Thyroid gland (tissue), 4 donors: ENCODE results near the gene TMEM223. TPM values are rescaled to one million over a fixed set of nuclear protein-coding genes. Genes with fewer than 3 reads are reported as not detected.

Source experiments
- DNase-seq, 2 donors: peaks; one replicate each; pipeline ENCODE4 v3.0.0-alpha.2; 2019
- H3K27ac ChIP-seq, 3 donors: fragments of 200-600 bp; sonication (generic); 1 replicate in 2 of 3; 2 replicates in 1 of 3; pipeline ENCODE4 v1.5.1; 2016 to 2019; ENCODE audit warnings: mild to moderate bottlenecking in 1 of 3, moderate library complexity in 1 of 3
- H3K27me3 ChIP-seq: fragments of 200-600 bp; sonication (generic); one replicate; pipeline ENCODE4 v1.5.1; 2019
- H3K36me3 ChIP-seq, 2 donors: fragments of 200-600 bp; sonication (generic); one replicate each; pipeline ENCODE4 v1.5.1; 2016 to 2019
- H3K4me1 ChIP-seq, 2 donors: fragments of 200-600 bp; sonication (generic); one replicate each; pipeline ENCODE4 v1.5.1; 2017 to 2019
- H3K4me3 ChIP-seq, 3 donors: fragments of 200-600 bp; sonication (generic); replicated peaks in 1 of 3; 1 replicate in 2 of 3; 2 replicates in 1 of 3; pipeline ENCODE4 v1.5.1; 2016; ENCODE audit warnings: mild to moderate bottlenecking in 1 of 3
- H3K9me3 ChIP-seq: fragments of 200-600 bp; sonication (generic); one replicate; pipeline ENCODE4 v1.5.1; 2017
- POLR2A ChIP-seq, 2 donors: fragments of 450-650 bp; IDR thresholded peaks; one replicate each; pipeline ENCODE4 v1.6.1; 2017; ENCODE audit warnings: antibody characterized with exemption in 2 of 2, mild to moderate bottlenecking in 2 of 2, moderate library complexity in 1 of 2
- WGBS, 2 donors: methylation state at CpG; one replicate each; pipeline ENCODE4 v1.1.5; 2017; 5-methylcytosine and 5-hydroxymethylcytosine counted together
- intact Hi-C: fragments of 100-400 bp; cut with DNase I; formaldehyde crosslinking; loops from one replicate; pipeline ENCODE4 v1.15.1; 2023
- total RNA-seq, 4 donors: library from RNA; depleted of rRNA; stranded (reverse); fragments of >200 nt; gene quantifications; one replicate each; pipeline ENCODE4 v1.2.3, GENCODE V29; 2016
- TF ChIP-seq, protein P1 (sequence below), 6 experiments: fragments of 200-600 bp in 3 of 6; fragments of 450-650 bp in 3 of 6; sonication (generic) in 3 of 6; IDR thresholded peaks; one replicate each; pipeline ENCODE4 v1.5.1; 2016 to 2019; ENCODE audit warnings: antibody characterized with exemption in 6 of 6, mild to moderate bottlenecking in 2 of 6, inconsistent platforms in 1 of 6, moderate library complexity in 1 of 6

TMEM223 gene
- total RNA-seq, 4 donors from 2014 or later = 9.1 to 46.5 (median 29.7) TPM

GRCh38 chr11:62805961-62806441 lies 14.2 kb upstream of the TMEM223 start:
- H3K27me3 ChIP-seq = no peaks in the 10 kb centered on the region
- H3K4me3 ChIP-seq = peak overlapping the region; percentile 53 to 90 (median 63)
- H3K36me3 ChIP-seq = peaks cover 25 to 30% of the 10 kb centered on the region in 2 donors
- peak overlapping the region; percentile 51 to 86 (median 81) for H3K27ac ChIP-seq
- H3K9me3 ChIP-seq = no peaks in the 10 kb centered on the region
- no peak for TF ChIP-seq POLR2A (IDR thresholded peaks at IDR 0.05)
- TF ChIP-seq, protein P1, sequence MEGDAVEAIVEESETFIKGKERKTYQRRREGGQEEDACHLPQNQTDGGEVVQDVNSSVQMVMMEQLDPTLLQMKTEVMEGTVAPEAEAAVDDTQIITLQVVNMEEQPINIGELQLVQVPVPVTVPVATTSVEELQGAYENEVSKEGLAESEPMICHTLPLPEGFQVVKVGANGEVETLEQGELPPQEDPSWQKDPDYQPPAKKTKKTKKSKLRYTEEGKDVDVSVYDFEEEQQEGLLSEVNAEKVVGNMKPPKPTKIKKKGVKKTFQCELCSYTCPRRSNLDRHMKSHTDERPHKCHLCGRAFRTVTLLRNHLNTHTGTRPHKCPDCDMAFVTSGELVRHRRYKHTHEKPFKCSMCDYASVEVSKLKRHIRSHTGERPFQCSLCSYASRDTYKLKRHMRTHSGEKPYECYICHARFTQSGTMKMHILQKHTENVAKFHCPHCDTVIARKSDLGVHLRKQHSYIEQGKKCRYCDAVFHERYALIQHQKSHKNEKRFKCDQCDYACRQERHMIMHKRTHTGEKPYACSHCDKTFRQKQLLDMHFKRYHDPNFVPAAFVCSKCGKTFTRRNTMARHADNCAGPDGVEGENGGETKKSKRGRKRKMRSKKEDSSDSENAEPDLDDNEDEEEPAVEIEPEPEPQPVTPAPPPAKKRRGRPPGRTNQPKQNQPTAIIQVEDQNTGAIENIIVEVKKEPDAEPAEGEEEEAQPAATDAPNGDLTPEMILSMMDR (IDR thresholded peaks at IDR 0.05) = no peak
- intact Hi-C loops = no loop called here
- WGBS, 2 donors = 21 to 29% methylated on average over 12 of the region's 12 CpGs
- peak in 1 of 2 donors; percentile 7 for DNase-seq
- H3K4me1 ChIP-seq = peaks cover 15 to 18% of the 10 kb centered on the region in 2 donors

GRCh38 chr11:62805076-62805892 lies 13.5 kb upstream of the TMEM223 start, which contains the start of gene NXF1:
Gene NXF1, minus strand, starts transcription at chr11:62805440. Its CDS starts 84 bp downstream, at chr11:62805356.
- no peaks in the 10 kb centered on the region for H3K9me3 ChIP-seq
- intact Hi-C loops = no loop called here

GRCh38 chr11:62804310-62805075 lies 12.7 kb upstream of the TMEM223 start:
- Histone ChIP-seq H3K27ac (peak overlapping the region; percentile 69 to 86 (median 83)), H3K9me3 (no peaks in the 10 kb centered on the region), H3K4me3 (peak overlapping the region; percentile 61 to 99 (median 90)), H3K27me3 (no peaks in the 10 kb centered on the region), H3K36me3 (peaks cover 40 to 45% of the 10 kb centered on the region in 2 donors), H3K4me1 (peaks cover 15 to 18% of the 10 kb centered on the region in 2 donors)
- no peak for TF ChIP-seq POLR2A (IDR thresholded peaks at IDR 0.05)
- TF ChIP-seq, protein P1 (IDR thresholded peaks at IDR 0.05) = no peak
- peak; percentile 29 to 35 for DNase-seq
- intact Hi-C loops = no loop called here
- WGBS, 2 donors = 3 to 4% methylated on average over 14 of the region's 14 CpGs

More at GRCh38 chr11:62805076-62805892, 13.5 kb upstream of the TMEM223 start, which contains the start of gene NXF1:
- peaks cover 32 to 37% of the 10 kb centered on the region in 2 donors for H3K36me3 ChIP-seq
- H3K27me3 ChIP-seq = no peaks in the 10 kb centered on the region
- TF ChIP-seq, protein P1 (IDR thresholded peaks at IDR 0.05) = peak in 4 of 6 experiments; percentile 12 to 30 (median 28)
- peak; percentile 99 to 100 for TF ChIP-seq POLR2A (IDR thresholded peaks at IDR 0.05)
- 1 to 2% methylated on average over 17 to 30 of the region's 77 CpGs for WGBS, 2 donors
- H3K27ac ChIP-seq = peak within 1 kb of the TSS; percentile 69 to 86 (median 83)
- DNase-seq = peak; percentile 93 to 94
- peak within 1 kb of the TSS; percentile 61 to 99 (median 90) for H3K4me3 ChIP-seq
- peaks cover 15 to 18% of the 10 kb centered on the region in 2 donors for H3K4me1 ChIP-seq

DNA sequence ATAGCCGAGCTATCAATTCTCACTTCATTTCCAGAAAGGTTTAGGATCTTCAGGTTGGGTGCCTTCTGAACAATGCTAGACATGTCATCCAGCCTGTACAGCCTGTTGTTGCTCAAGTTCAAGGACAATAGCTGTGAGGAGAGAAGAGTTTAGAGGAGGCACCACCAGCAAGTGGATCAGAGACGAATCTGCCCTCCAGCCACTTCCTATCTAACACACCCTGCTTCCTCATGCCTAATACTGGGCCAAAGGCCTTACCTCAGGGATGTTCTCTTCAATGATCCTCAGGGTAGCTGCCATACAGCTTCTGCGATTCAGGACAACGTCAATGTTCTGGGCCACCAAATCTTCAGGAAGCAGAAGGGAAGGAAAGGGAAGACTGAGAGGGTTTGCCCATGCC lies 9.3 kb upstream of the TMEM223 start:
- peaks cover 74 to 75% of the 10 kb centered on the region in 2 donors for H3K36me3 ChIP-seq
- H3K4me3 ChIP-seq = no peak overlapping the region
- H3K4me1 ChIP-seq = peaks cover 14 to 17% of the 10 kb centered on the region in 2 donors
- DNase-seq = no peak
- WGBS, 2 donors = 88 to 92% methylated on average over 3 to 4 of the region's 4 CpGs
- intact Hi-C loops = no loop called here
- no peak overlapping the region for H3K27ac ChIP-seq
- TF ChIP-seq, protein P1 (IDR thresholded peaks at IDR 0.05) = no peak
- TF ChIP-seq POLR2A (IDR thresholded peaks at IDR 0.05) = no peak
- no peaks in the 10 kb centered on the region for H3K9me3 ChIP-seq
- H3K27me3 ChIP-seq = no peaks in the 10 kb centered on the region
